Erythroblast (primary cell): ENCODE measurements around the gene HORMAD2.

Experiments
- GATA1 ChIP-seq: IDR thresholded peaks from 2 replicates; pipeline ENCODE4 v1.6.1; 2011; ENCODE audit warnings: low read depth, mild to moderate bottlenecking, control low read depth, low read length, moderate library complexity
- POLR2A ChIP-seq: IDR thresholded peaks from 2 replicates; pipeline ENCODE4 v1.6.1; 2011; ENCODE audit warnings: mild to moderate bottlenecking, low read length

- no peak for TF ChIP-seq POLR2A
- no peak for TF ChIP-seq GATA1
Observed at GRCh38 chr22:30073743-30074142, 6.5 kb upstream of the HORMAD2 start.
